Upper lobe of left lung (tissue), 6 donors: ENCODE results near the gene FBXL13. TPM values are rescaled to one million over a fixed set of nuclear protein-coding genes. Genes with fewer than 3 reads are reported as not detected.

Experiments
- ATAC-seq, 2 donors: fragments of 200-7000 bp; cut with Tn5 transposase; one replicate each; pipeline ENCODE4 v1.9.1; 2022; ENCODE audit warnings: mild to moderate bottlenecking in 2 of 2, moderate library complexity in 2 of 2; ENCODE audit not compliant: low FRiP score in 2 of 2
- DNase-seq, 2 donors: peaks; one replicate each; pipeline ENCODE4 v3.0.0-alpha.2; 2019 to 2020
- H3K27ac ChIP-seq, 4 donors: fragments of 200-600 bp; sonication (generic); one replicate each; pipeline ENCODE4 v1.5.1; 2016 to 2019
- H3K27me3 ChIP-seq, 4 donors: fragments of 200-600 bp; sonication (generic); one replicate each; pipeline ENCODE4 v1.5.1; 2017 to 2019
- H3K36me3 ChIP-seq, 4 donors: fragments of 200-600 bp; sonication (generic); one replicate each; pipeline ENCODE4 v1.5.1; 2016 to 2019
- H3K4me1 ChIP-seq, 4 donors: fragments of 200-600 bp; sonication (generic); one replicate each; pipeline ENCODE4 v1.5.1; 2018 to 2019
- H3K4me3 ChIP-seq, 4 donors: fragments of 200-600 bp; sonication (generic); one replicate each; pipeline ENCODE4 v1.5.1; 2017 to 2019; ENCODE audit warnings: mild to moderate bottlenecking in 2 of 4, moderate library complexity in 1 of 4
- H3K9me3 ChIP-seq, 4 donors: fragments of 200-600 bp; sonication (generic); one replicate each; pipeline ENCODE4 v1.5.1; 2018 to 2019
- CTCF ChIP-seq, 6 experiments: fragments of 450-650 bp in 4 of 6; fragments of 200-600 bp in 2 of 6; sonication (generic) in 2 of 6; IDR thresholded peaks; one replicate each; pipeline ENCODE4 v1.5.1; 2016 to 2019; ENCODE audit warnings: antibody characterized with exemption in 6 of 6
- EP300 ChIP-seq, 4 donors: sonication (generic); formaldehyde crosslinking; IDR thresholded peaks; one replicate each; pipeline ENCODE4 v1.5.1; 2017; ENCODE audit warnings: antibody characterized with exemption in 4 of 4, control low read depth in 2 of 4
- POLR2A ChIP-seq, 4 donors: fragments of 450-650 bp; IDR thresholded peaks; one replicate each; pipeline ENCODE4 v1.5.1; 2016 to 2017; ENCODE audit warnings: antibody characterized with exemption in 4 of 4, mild to moderate bottlenecking in 2 of 4
- POLR2AphosphoS5 ChIP-seq, 2 donors: sonication (generic); formaldehyde crosslinking; IDR thresholded peaks; one replicate each; pipeline ENCODE4 v1.5.1; 2017; ENCODE audit warnings: antibody characterized with exemption in 2 of 2
- WGBS, 2 donors: methylation state at CpG; one replicate each; pipeline ENCODE4 v1.1.5; 2017 to 2018; 5-methylcytosine and 5-hydroxymethylcytosine counted together
- total RNA-seq, 6 donors: library from RNA; depleted of rRNA in 4 of 6; stranded (reverse); fragments of >200 nt in 4 of 6; gene quantifications; one replicate each; pipeline versions ENCODE4 v1.1.0 to v1.2.1, GENCODE V29; 2016 to 2021
- donor health status: DM: no; HTN: no; CAD: no; lungs with moderate emphysema.
- donor health status: DM: no; HTN: yes; CAD: no; lungs with severe emphysema.

FBXL13 gene
- total RNA-seq, 6 donors from 2014 or later, result 1.6 to 11.6 (median 2.9) TPM

- no peak for DNase-seq
- H3K36me3 ChIP-seq, result no peaks in the 10 kb centered on the region
- TF ChIP-seq CTCF (IDR thresholded peaks at IDR 0.05), result no peak
- TF ChIP-seq EP300 (IDR thresholded peaks at IDR 0.05), result no peak
- TF ChIP-seq POLR2AphosphoS5 (IDR thresholded peaks at IDR 0.05), result no peak
- TF ChIP-seq POLR2A (IDR thresholded peaks at IDR 0.05), result no peak
- no peaks in the 10 kb centered on the region for H3K27me3 ChIP-seq
- ATAC-seq, result no peak
- H3K4me3 ChIP-seq, result no peak overlapping the region
- H3K27ac ChIP-seq, result no peak overlapping the region
- WGBS, 2 donors, result 51 to 59% methylated on average over 6 of the region's 6 CpGs
- peaks cover 0 to 4% (median 0%) of the 10 kb centered on the region in 4 donors for H3K4me1 ChIP-seq
- no peaks in the 10 kb centered on the region for H3K9me3 ChIP-seq
Measured at GRCh38 chr7:102883098-102883860, 191.3 kb downstream of the FBXL13 start.

- peak; percentile 72 to 79 for ATAC-seq
- Histone ChIP-seq H3K4me3 (no peak overlapping the region), H3K4me1 (no peaks in the 10 kb centered on the region), H3K9me3 (no peaks in the 10 kb centered on the region), H3K27ac (no peak overlapping the region), H3K27me3 (no peaks in the 10 kb centered on the region), H3K36me3 (no peaks in the 10 kb centered on the region)
- DNase-seq, result no peak
- no peak for TF ChIP-seq POLR2A (IDR thresholded peaks at IDR 0.05)
- WGBS, 2 donors, result 92 to 97% methylated on average over 3 of the region's 3 CpGs
Measured at GRCh38 chr7:102875700-102876295, 198.8 kb downstream of the FBXL13 start.

GRCh38 chr7:102874966-102875365 is 199.6 kb downstream of the FBXL13 start:
- no peaks in the 10 kb centered on the region for H3K27me3 ChIP-seq
- H3K4me3 ChIP-seq, result no peak overlapping the region
- H3K36me3 ChIP-seq, result no peaks in the 10 kb centered on the region
- ATAC-seq (no peak), DNase-seq (no peak)
- H3K4me1 ChIP-seq, result no peaks in the 10 kb centered on the region
- no peak overlapping the region for H3K27ac ChIP-seq
- H3K9me3 ChIP-seq, result no peaks in the 10 kb centered on the region
- 89 to 93% methylated on average over 1 of the region's 1 CpG for WGBS, 2 donors
- TF ChIP-seq EP300 (IDR thresholded peaks at IDR 0.05) (no peak), POLR2A (IDR thresholded peaks at IDR 0.05) (no peak), POLR2AphosphoS5 (IDR thresholded peaks at IDR 0.05) (no peak), CTCF (IDR thresholded peaks at IDR 0.05) (no peak)

GRCh38 chr7:102874166-102874829 is 200.3 kb downstream of the FBXL13 start:
- Histone ChIP-seq H3K27me3 (no peaks in the 10 kb centered on the region), H3K36me3 (no peaks in the 10 kb centered on the region), H3K9me3 (no peaks in the 10 kb centered on the region), H3K4me1 (no peaks in the 10 kb centered on the region), H3K4me3 (no peak overlapping the region), H3K27ac (no peak overlapping the region)
- TF ChIP-seq POLR2AphosphoS5 (IDR thresholded peaks at IDR 0.05), result no peak
- TF ChIP-seq CTCF (IDR thresholded peaks at IDR 0.05), result no peak
- TF ChIP-seq EP300 (IDR thresholded peaks at IDR 0.05), result no peak
- no peak for TF ChIP-seq POLR2A (IDR thresholded peaks at IDR 0.05)
- no peak for DNase-seq
- no peak for ATAC-seq
- WGBS, 2 donors, result 66% methylated on average over 5 of the region's 5 CpGs

GRCh38 chr7:102873470-102874165 is 201.0 kb downstream of the FBXL13 start:
- Histone ChIP-seq H3K27me3 (no peaks in the 10 kb centered on the region), H3K9me3 (no peaks in the 10 kb centered on the region), H3K27ac (no peak overlapping the region), H3K36me3 (no peaks in the 10 kb centered on the region), H3K4me1 (no peaks in the 10 kb centered on the region), H3K4me3 (no peak overlapping the region)
- DNase-seq (no peak), ATAC-seq (no peak)
- TF ChIP-seq CTCF (IDR thresholded peaks at IDR 0.05) (no peak), EP300 (IDR thresholded peaks at IDR 0.05) (no peak), POLR2A (IDR thresholded peaks at IDR 0.05) (no peak), POLR2AphosphoS5 (IDR thresholded peaks at IDR 0.05) (no peak)
- WGBS, 2 donors, result 89 to 90% methylated on average over 4 of the region's 4 CpGs
